Fibroblast of pulmonary artery (primary cell): Measurements from ENCODE around the gene S100A6.

Experiments used
- DNase-seq: peaks from one replicate; pipeline ENCODE4 v3.0.0-alpha.2; 2010; ENCODE audit warnings: low read depth
- H3K4me3 ChIP-seq: replicated peaks from 2 replicates; pipeline ENCODE4 v1.5.1; 2011; ENCODE audit warnings: low read depth, mild to moderate bottlenecking, control low read depth, low read length, moderate library complexity
- TF ChIP-seq, protein P1 (sequence below): IDR thresholded peaks from 2 replicates; pipeline ENCODE4 v1.5.1; 2011; ENCODE audit warnings: mild to moderate bottlenecking, control low read depth, low read length, inconsistent platforms; ENCODE audit errors: missing control alignments

Gene S100A6

DNA sequence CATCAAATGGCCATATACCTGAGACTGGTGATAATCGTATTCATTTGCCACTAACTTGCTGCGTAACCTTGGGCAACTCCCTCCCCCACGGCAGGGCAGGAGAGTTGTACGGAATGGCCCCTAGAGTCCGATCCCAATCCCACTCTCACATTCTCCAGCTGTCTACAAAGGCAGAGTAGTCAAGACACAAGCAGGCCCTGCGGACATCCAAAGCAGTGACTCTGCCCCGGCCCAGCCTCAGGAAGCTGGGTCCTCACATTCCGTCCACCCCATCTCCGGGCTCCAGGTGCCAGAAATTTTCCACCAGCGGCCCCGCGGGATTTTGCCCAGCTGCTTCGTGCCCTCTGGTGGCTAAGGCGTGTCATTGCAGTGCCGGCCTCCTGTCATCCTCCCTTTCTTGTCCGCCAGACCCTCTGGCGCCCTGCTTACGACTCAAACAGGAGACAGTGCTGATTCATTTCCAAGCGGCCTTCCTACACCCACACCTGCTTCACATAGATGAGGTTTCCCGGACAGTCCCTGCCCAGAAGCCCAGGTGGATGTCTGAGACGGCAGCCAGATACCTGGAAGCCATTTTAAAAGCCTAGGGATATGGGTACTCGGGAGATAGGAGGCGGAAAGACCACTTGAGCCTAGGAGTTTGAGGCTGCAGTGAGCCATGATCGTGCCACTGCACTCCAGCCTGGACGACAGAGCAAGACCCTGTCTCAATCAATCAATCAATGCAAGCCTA, 32.7 kb upstream of the S100A6 start:
- TF ChIP-seq, protein P1, sequence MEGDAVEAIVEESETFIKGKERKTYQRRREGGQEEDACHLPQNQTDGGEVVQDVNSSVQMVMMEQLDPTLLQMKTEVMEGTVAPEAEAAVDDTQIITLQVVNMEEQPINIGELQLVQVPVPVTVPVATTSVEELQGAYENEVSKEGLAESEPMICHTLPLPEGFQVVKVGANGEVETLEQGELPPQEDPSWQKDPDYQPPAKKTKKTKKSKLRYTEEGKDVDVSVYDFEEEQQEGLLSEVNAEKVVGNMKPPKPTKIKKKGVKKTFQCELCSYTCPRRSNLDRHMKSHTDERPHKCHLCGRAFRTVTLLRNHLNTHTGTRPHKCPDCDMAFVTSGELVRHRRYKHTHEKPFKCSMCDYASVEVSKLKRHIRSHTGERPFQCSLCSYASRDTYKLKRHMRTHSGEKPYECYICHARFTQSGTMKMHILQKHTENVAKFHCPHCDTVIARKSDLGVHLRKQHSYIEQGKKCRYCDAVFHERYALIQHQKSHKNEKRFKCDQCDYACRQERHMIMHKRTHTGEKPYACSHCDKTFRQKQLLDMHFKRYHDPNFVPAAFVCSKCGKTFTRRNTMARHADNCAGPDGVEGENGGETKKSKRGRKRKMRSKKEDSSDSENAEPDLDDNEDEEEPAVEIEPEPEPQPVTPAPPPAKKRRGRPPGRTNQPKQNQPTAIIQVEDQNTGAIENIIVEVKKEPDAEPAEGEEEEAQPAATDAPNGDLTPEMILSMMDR: peak; percentile 98
- peak; percentile 89 for DNase-seq
- H3K4me3 ChIP-seq: no peak overlapping the region

DNA sequence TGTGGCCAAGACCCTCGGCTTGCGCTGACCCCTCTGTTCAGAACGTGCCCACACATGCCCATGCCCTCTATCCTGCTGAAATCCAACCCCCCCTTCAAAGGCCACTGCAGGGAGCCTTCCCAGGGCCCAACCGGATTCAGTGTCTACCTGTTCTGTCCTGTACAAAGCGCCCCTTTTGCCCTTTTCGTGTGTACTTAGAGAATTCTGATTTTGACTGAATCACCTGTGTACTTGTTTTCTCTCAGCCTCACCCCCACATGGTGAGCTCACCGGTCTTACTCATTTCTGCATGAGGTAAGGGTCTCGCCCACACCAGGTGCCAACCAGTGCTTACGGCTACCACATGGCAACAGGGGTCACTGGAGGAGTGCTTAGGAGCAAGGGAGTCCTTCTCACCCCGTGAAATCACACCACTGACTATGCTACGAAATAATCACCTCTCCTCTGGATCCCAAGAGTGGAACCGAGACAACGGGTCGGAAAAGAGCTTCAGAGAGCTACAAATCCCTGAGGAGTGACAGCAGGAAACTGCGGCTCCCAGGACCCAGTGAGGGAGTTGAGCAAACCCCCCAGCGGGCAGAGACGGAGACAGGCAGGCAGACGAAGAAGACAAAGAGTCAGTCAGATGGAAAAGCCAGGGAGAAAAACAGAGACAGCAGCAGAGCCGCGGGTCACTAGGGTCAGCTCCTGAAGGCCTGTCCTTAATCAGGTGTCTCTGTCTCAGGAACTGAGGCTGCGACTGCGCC, 32.0 kb upstream of the S100A6 start:
- TF ChIP-seq, protein P1: no peak
- DNase-seq: no peak
- H3K4me3 ChIP-seq: no peak overlapping the region

DNA sequence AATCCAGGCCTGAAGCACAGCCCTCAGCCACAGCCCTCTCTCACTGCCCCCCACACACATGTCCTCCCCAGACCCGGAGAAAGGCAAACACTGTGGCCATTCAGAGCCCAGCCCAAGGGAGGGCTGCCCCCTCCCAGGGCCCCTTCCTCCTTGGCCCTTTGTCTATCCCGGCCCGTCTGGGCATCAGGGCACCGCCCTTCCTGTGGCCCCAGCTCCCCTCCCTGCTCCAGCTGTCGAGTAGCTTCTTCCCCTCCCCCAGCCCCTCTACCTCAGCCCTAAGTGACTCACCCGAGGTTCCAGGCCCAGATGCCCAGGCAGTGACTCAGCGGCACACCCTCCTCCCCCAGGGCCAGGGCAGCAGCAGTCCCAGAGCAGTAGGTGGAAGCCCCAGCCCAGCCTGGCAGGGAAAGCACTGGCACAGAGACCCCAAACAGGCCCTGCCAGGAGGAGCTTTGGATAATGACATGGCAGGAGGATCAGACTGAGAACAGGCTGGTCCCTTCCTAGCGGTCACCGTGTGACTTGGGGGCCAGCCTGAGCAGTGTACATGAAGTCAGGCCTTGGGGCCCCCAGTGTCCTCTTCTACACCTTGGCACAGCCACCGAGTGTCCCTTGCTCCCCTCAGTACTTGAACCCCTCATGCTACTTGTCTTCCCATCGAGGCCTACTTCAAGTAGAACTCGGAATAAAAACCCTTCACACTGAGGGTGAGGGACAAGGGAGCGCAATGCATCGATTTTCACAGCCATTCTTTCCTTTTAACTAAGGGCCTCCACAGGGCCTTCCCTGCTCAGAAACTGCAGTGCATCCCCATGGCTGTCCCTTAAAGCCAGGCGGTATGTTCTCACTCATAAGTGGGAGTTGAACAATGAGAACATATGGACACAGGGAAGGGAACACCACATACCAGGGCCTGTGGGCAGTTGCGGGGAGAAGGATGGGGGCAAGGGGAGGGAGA, 30.9 kb upstream of the S100A6 start:
- DNase-seq: peak; percentile 98
- H3K4me3 ChIP-seq: no peak overlapping the region
- TF ChIP-seq, protein P1: no peak

DNA sequence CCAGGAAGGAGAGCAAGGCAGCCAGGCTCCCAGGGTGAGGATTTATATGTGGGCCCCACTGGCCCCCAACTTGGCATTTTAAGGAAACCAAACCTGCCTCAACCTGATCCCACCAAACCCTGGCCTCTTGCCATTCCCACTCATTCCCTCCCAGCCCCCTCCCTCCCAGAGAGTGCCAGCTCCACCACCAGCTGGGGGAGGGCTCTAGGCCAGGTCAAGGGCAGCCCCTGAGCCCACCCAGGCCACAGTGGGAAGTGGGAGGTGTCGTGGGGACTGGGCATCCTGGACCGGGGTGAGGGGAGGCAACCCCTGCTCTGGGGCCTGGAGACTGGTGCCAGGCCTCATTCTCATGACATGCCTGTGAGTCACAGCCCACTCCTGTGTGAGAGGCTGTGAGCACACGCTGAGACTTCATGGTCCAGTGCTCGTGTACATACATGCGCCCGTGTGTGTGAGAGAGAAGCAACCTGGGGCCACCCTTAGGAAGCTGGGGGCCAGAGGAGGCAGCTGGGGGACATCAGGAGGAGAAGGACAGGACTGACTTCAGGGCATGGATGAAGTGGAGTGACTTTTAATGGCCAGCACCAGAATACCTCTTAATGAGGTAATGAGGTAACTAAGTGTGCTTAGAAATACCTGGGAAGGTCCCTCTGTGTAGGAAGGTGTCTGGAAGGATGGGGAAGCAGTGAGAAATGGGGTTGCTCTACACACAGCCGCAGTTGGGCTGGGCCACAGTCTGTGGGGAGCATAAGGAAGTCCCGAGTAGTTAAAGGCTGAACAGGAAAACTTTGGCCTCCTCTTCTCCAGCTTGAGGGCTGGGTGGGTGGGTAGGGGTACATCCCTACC, 30.0 kb upstream of the S100A6 start, which contains the start of gene S100A2:
S100A2 (minus strand) TSS at position 316 of the 846 bp plus-strand sequence. CDS start 1,967 bp downstream, outside the sequence.
- TF ChIP-seq, protein P1: no peak
- peak; percentile 84 for DNase-seq
- H3K4me3 ChIP-seq: no peak within 1 kb of the TSS

DNA sequence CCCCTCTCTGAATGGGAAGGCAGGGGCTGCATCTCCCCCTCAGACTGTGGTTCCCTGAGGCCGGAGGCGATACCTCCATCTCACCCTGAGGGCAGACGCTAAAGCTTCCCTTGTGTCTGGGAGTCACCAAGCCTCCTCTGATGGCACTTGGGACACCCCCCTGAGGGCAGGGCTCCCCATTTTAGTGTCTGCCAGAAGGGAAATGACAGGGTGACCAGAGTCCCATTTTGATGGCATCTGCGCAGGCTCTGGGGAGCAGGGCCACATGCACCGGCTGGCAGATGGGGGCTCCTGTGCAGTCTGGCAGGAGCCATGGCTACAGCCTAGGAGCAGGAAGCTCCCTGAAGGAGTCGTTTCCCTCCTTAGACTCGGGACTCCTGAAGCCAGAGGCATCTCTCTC, 28.2 kb upstream of the S100A6 start:
- no peak overlapping the region for H3K4me3 ChIP-seq
- no peak for DNase-seq

More for the DNA sequence above, 28.2 kb upstream of the S100A6 start:
- TF ChIP-seq, protein P1: no peak
